Right atrium auricular region (tissue), 2 donors: ENCODE results near the gene STAT2. TPM values are rescaled to one million over a fixed set of nuclear protein-coding genes. Genes with fewer than 3 reads are reported as not detected.
"Not testable (repeated sequence)": the region's sequence is repeated elsewhere in the genome, so short reads cannot be mapped to it uniquely, and the experiment has no call there.

ENCODE experiments used
- DNase-seq: peaks from one replicate; pipeline ENCODE4 v3.0.0-alpha.2; 2019; ENCODE audit warnings: low spot score
- H3K27ac ChIP-seq, 2 donors: fragments of 200-600 bp; sonication (generic); 1 replicate in 1 of 2; 2 replicates in 1 of 2; pipeline ENCODE4 v1.5.1; 2016 to 2019
- H3K27me3 ChIP-seq, 2 donors: fragments of 200-600 bp; sonication (generic); one replicate each; pipeline versions ENCODE4 v1.5.1 to v1.6.0; 2017 to 2019
- H3K36me3 ChIP-seq: fragments of 200-600 bp; sonication (generic); one replicate; pipeline ENCODE4 v1.5.1; 2016
- H3K4me1 ChIP-seq, 2 donors: fragments of 200-600 bp; sonication (generic); one replicate each; pipeline versions ENCODE4 v1.5.1 to v1.6.0; 2017 to 2019
- H3K4me3 ChIP-seq, 2 donors: fragments of 200-600 bp; sonication (generic); 1 replicate in 1 of 2; 2 replicates in 1 of 2; pipeline ENCODE4 v1.5.1; 2017 to 2019; ENCODE audit warnings: mild to moderate bottlenecking in 1 of 2, moderate library complexity in 1 of 2
- H3K9me3 ChIP-seq, 2 donors: fragments of 200-600 bp; sonication (generic); one replicate each; pipeline ENCODE4 v1.5.1; 2019
- CTCF ChIP-seq, 2 donors: fragments of 200-600 bp; sonication (generic); IDR thresholded peaks; one replicate each; pipeline ENCODE4 v1.5.1; 2019; ENCODE audit warnings: antibody characterized with exemption in 2 of 2
- total RNA-seq, 2 donors: library from RNA; depleted of rRNA; stranded (reverse); fragments of >200 nt; gene quantifications; one replicate each; pipeline ENCODE4 v1.1.0, GENCODE V29; 2016

STAT2 gene
- total RNA-seq, result 10 to 100 TPM; 28.3 to 41.0 TPM

GRCh38 chr12:56359851-56360767 lies at the start of gene STAT2:
STAT2 (minus strand) TSS chr12:56360107; CDS start chr12:56356571, 3,536 bp downstream.
- H3K27ac ChIP-seq, result peak within 1 kb of the TSS; percentile 89 to 92
- peak; percentile 99 for DNase-seq
- no peaks in the 10 kb centered on the region for H3K9me3 ChIP-seq
- H3K4me1 ChIP-seq, result peaks cover 0 to 15% of the 10 kb centered on the region in 2 donors
- H3K36me3 ChIP-seq, result peaks cover 14% of the 10 kb centered on the region
- TF ChIP-seq CTCF (IDR thresholded peaks at IDR 0.05), result no peak
- H3K4me3 ChIP-seq, result peak within 1 kb of the TSS; percentile 62 to 86
- no peaks in the 10 kb centered on the region for H3K27me3 ChIP-seq

GRCh38 chr12:56408799-56409417 lies 49.0 kb upstream of the STAT2 start:
- no peak for TF ChIP-seq CTCF (IDR thresholded peaks at IDR 0.05)
- no peak for DNase-seq
- no peak overlapping the region for H3K27ac ChIP-seq
- H3K4me1 ChIP-seq, result no peaks in the 10 kb centered on the region
- H3K4me3 ChIP-seq, result no peak overlapping the region
- H3K9me3 ChIP-seq, result no peaks in the 10 kb centered on the region
- no peaks in the 10 kb centered on the region for H3K27me3 ChIP-seq
- H3K36me3 ChIP-seq, result no peaks in the 10 kb centered on the region

- not testable (repeated sequence) for H3K27ac ChIP-seq, DNase-seq, H3K4me1 ChIP-seq, H3K36me3 ChIP-seq, H3K27me3 ChIP-seq, H3K9me3 ChIP-seq, H3K4me3 ChIP-seq
Measured at GRCh38 chr12:56404227-56404626, 44.3 kb upstream of the STAT2 start.

GRCh38 chr12:56401612-56402011 lies 41.7 kb upstream of the STAT2 start:
- H3K27me3 ChIP-seq, H3K9me3 ChIP-seq, H3K4me3 ChIP-seq, H3K4me1 ChIP-seq, H3K36me3 ChIP-seq, DNase-seq, H3K27ac ChIP-seq: not testable (repeated sequence)

GRCh38 chr12:56401125-56401524 lies 41.2 kb upstream of the STAT2 start:
- H3K4me3 ChIP-seq, H3K27me3 ChIP-seq, DNase-seq, H3K4me1 ChIP-seq, H3K36me3 ChIP-seq, H3K27ac ChIP-seq, H3K9me3 ChIP-seq: not testable (repeated sequence)

- H3K4me1 ChIP-seq, H3K27me3 ChIP-seq, H3K36me3 ChIP-seq, H3K4me3 ChIP-seq, DNase-seq, H3K27ac ChIP-seq, H3K9me3 ChIP-seq: not testable (repeated sequence)
Measured at GRCh38 chr12:56399466-56399865, 39.6 kb upstream of the STAT2 start.

- no peaks in the 10 kb centered on the region for H3K4me1 ChIP-seq
- no peak overlapping the region for H3K27ac ChIP-seq
- no peaks in the 10 kb centered on the region for H3K27me3 ChIP-seq
- no peak overlapping the region for H3K4me3 ChIP-seq
- peaks cover 0 to 6% of the 10 kb centered on the region in 2 donors for H3K9me3 ChIP-seq
- DNase-seq, result no peak
- no peak for TF ChIP-seq CTCF (IDR thresholded peaks at IDR 0.05)
- no peaks in the 10 kb centered on the region for H3K36me3 ChIP-seq
Measured at GRCh38 chr12:56398324-56398723, 38.4 kb upstream of the STAT2 start.
